Natural killer cell (primary cell): ENCODE measurements around the gene CERS6. TPM values are rescaled to one million over a fixed set of nuclear protein-coding genes. Genes with fewer than 3 reads are reported as not detected.

Experiments used
- ATAC-seq, 3 donors: fragments of 150-1000 bp in 2 of 3; fragments of 200-7000 bp in 1 of 3; cut with Tn5 transposase; 1 replicate in 1 of 3; 2 replicates in 2 of 3; pipeline ENCODE4 v1.10.0; 2021; ENCODE audit warnings: mild to moderate bottlenecking in 2 of 3, moderate library complexity in 2 of 3
- DNase-seq, 2 donors: peaks; one replicate each; pipeline versions ENCODE4 v3.0.0 to v3.0.0-alpha.2; 2013 to 2021; ENCODE audit warnings: mixed read lengths in 1 of 2
- H3K27ac ChIP-seq: one replicate; pipeline ENCODE4 v1.5.1; 2013; ENCODE audit warnings: mild to moderate bottlenecking, low read length
- H3K27me3 ChIP-seq: one replicate; pipeline ENCODE4 v1.6.1; 2013; ENCODE audit warnings: low read length; ENCODE audit not compliant: control insufficient read depth, insufficient read depth
- H3K36me3 ChIP-seq: one replicate; pipeline ENCODE4 v1.6.1; 2013; ENCODE audit warnings: low read length; ENCODE audit not compliant: control insufficient read depth, insufficient read depth
- H3K4me1 ChIP-seq: one replicate; pipeline ENCODE4 v1.6.1; 2013; ENCODE audit warnings: low read length; ENCODE audit not compliant: control insufficient read depth, insufficient read depth
- H3K4me3 ChIP-seq: one replicate; pipeline ENCODE4 v1.5.1; 2013; ENCODE audit warnings: low read length
- H3K9me3 ChIP-seq: one replicate; pipeline ENCODE4 v1.6.1; 2013; ENCODE audit warnings: low read length; ENCODE audit not compliant: control insufficient read depth, insufficient read depth
- H3K27ac Mint-ChIP-seq, 2 donors: one replicate each; pipeline ENCODE4 v1.8.0; 2022; ENCODE audit warnings: mild to moderate bottlenecking in 2 of 2, mixed read lengths in 2 of 2, moderate library complexity in 1 of 2
- H3K27me3 Mint-ChIP-seq, 2 donors: one replicate each; pipeline ENCODE4 v1.8.0; 2022; ENCODE audit warnings: low read depth in 2 of 2, mixed read lengths in 2 of 2
- H3K36me3 Mint-ChIP-seq: one replicate; pipeline ENCODE4 v1.8.0; 2022; ENCODE audit warnings: mixed read lengths
- H3K4me1 Mint-ChIP-seq, 2 donors: one replicate each; pipeline ENCODE4 v1.8.0; 2022; ENCODE audit warnings: mixed read lengths in 2 of 2
- H3K4me3 Mint-ChIP-seq: one replicate; pipeline ENCODE4 v1.8.0; 2022; ENCODE audit warnings: mild to moderate bottlenecking, moderate library complexity, mixed read lengths
- H3K9me3 Mint-ChIP-seq, 2 donors: one replicate each; pipeline ENCODE4 v1.8.0; 2022; ENCODE audit warnings: mixed read lengths in 2 of 2
- CTCF ChIP-seq: fragments of 200-600 bp; IDR thresholded peaks from one replicate; pipeline ENCODE4 v1.8.0; 2022; ENCODE audit warnings: antibody characterized with exemption
- WGBS: methylation state at CpG from one replicate; pipeline ENCODE4 v1.1.7; 2013; ENCODE audit warnings: missing lambda C conversion rate; ENCODE audit not compliant: insufficient coverage; 5-methylcytosine and 5-hydroxymethylcytosine counted together
- intact Hi-C: fragments of 100-400 bp; cut with micrococcal nuclease; formaldehyde crosslinking; loops from one replicate; pipeline ENCODE4 v1.14.2; 2022
- total RNA-seq, 4 donors: library from RNA; stranded (reverse); fragments of 120-200 nt in 1 of 4; gene quantifications; one replicate each; pipeline versions ENCODE4 v1.2.3 to v1.2.4, GENCODE V29; 2013 to 2022

CERS6 gene
- total RNA-seq, 3 donors from 2014 or later (not counting 1 experiment from before 2014, with no cell fraction given), result 9.1 to 13.5 (median 11.8) TPM

- Histone ChIP-seq H3K36me3 (no peaks in the 10 kb centered on the region), H3K27ac (no peak overlapping the region), H3K4me3 (no peak overlapping the region), H3K4me1 (no peaks in the 10 kb centered on the region), H3K9me3 (no peaks in the 10 kb centered on the region), H3K27me3 (no peaks in the 10 kb centered on the region)
- H3K27me3 Mint-ChIP-seq, result no peaks in the 10 kb centered on the region
- peaks cover 8 to 28% of the 10 kb centered on the region in 2 donors for H3K4me1 Mint-ChIP-seq
- no peak for TF ChIP-seq CTCF
- intact Hi-C loops, result no loop called here
- no peak overlapping the region for H3K4me3 Mint-ChIP-seq
- DNase-seq (no peak), ATAC-seq (no peak)
- H3K36me3 Mint-ChIP-seq, result no peaks in the 10 kb centered on the region
- no CpG with 5 or more reads among the region's 1 CpG for WGBS
- no peak overlapping the region for H3K27ac Mint-ChIP-seq
- H3K9me3 Mint-ChIP-seq, result no peaks in the 10 kb centered on the region
Observed at GRCh38 chr2:168633895-168634294, 177.8 kb downstream of the CERS6 start.

- H3K4me3 ChIP-seq, result no peak overlapping the region
- Mint-ChIP-seq H3K4me1 (peaks cover 8 to 28% of the 10 kb centered on the region in 2 donors), H3K27me3 (no peaks in the 10 kb centered on the region), H3K9me3 (no peaks in the 10 kb centered on the region), H3K27ac (peak overlapping the region in 1 of 2 donors; percentile 46), H3K4me3 (no peak overlapping the region), H3K36me3 (no peaks in the 10 kb centered on the region)
- intact Hi-C loops, result no loop called here
- 45% methylated on average over 3 of the region's 3 CpGs for WGBS
- no peak overlapping the region for H3K27ac ChIP-seq
- H3K36me3 ChIP-seq, result no peaks in the 10 kb centered on the region
- no peaks in the 10 kb centered on the region for H3K27me3 ChIP-seq
- no peaks in the 10 kb centered on the region for H3K4me1 ChIP-seq
- TF ChIP-seq CTCF, result no peak
- ATAC-seq (peak in 1 of 3 donors; percentile 24), DNase-seq (no peak)
- H3K9me3 ChIP-seq, result no peaks in the 10 kb centered on the region
Observed at GRCh38 chr2:168635065-168635577, 179.0 kb downstream of the CERS6 start.

GRCh38 chr2:168639018-168639417, 182.9 kb downstream of the CERS6 start:
- Histone ChIP-seq H3K4me1 (no peaks in the 10 kb centered on the region), H3K4me3 (no peak overlapping the region), H3K27ac (no peak overlapping the region), H3K27me3 (no peaks in the 10 kb centered on the region), H3K36me3 (no peaks in the 10 kb centered on the region), H3K9me3 (no peaks in the 10 kb centered on the region)
- no peak for DNase-seq
- Mint-ChIP-seq H3K36me3 (no peaks in the 10 kb centered on the region), H3K4me3 (no peak overlapping the region), H3K27ac (no peak overlapping the region), H3K27me3 (no peaks in the 10 kb centered on the region), H3K4me1 (peaks cover 11 to 25% of the 10 kb centered on the region in 2 donors), H3K9me3 (no peaks in the 10 kb centered on the region)
- TF ChIP-seq CTCF, result no peak
- no peak for ATAC-seq
- intact Hi-C loops, result no loop called here
- WGBS, result 80% methylated on average over 1 of the region's 2 CpGs

- Histone ChIP-seq H3K27me3 (no peaks in the 10 kb centered on the region), H3K4me3 (no peak overlapping the region), H3K4me1 (no peaks in the 10 kb centered on the region), H3K36me3 (no peaks in the 10 kb centered on the region), H3K9me3 (no peaks in the 10 kb centered on the region), H3K27ac (no peak overlapping the region)
- intact Hi-C loops, result no loop called here
- Mint-ChIP-seq H3K4me1 (peaks cover 16 to 29% of the 10 kb centered on the region in 2 donors), H3K9me3 (no peaks in the 10 kb centered on the region), H3K27me3 (no peaks in the 10 kb centered on the region), H3K4me3 (no peak overlapping the region), H3K27ac (no peak overlapping the region), H3K36me3 (no peaks in the 10 kb centered on the region)
- WGBS, result 61% methylated on average over 3 of the region's 3 CpGs
- no peak for TF ChIP-seq CTCF
- no peak for ATAC-seq
- no peak for DNase-seq
Observed at GRCh38 chr2:168639441-168639898, 183.4 kb downstream of the CERS6 start.
